GM12873 (cell line): Measurements from ENCODE around the gene IL4I1.

Experiments used
- CTCF ChIP-seq: IDR thresholded peaks from 2 replicates; pipeline ENCODE4 v1.5.1; 2012; ENCODE audit warnings: low read depth, mild to moderate bottlenecking, moderate library complexity, low read length, control low read depth; ENCODE audit not compliant: insufficient read depth; ENCODE audit errors: missing control alignments

IL4I1 gene

GRCh38 chr19:49848938-49849337, 47.7 kb downstream of the IL4I1 start:
- TF ChIP-seq CTCF, result no peak

GRCh38 chr19:49847731-49848696, 48.7 kb downstream of the IL4I1 start:
- no peak for TF ChIP-seq CTCF

GRCh38 chr19:49846408-49846807, 50.3 kb downstream of the IL4I1 start:
- no peak for TF ChIP-seq CTCF

GRCh38 chr19:49845414-49845813, 51.3 kb downstream of the IL4I1 start:
- no peak for TF ChIP-seq CTCF

GRCh38 chr19:49844138-49845095, 52.3 kb downstream of the IL4I1 start:
- no peak for TF ChIP-seq CTCF

GRCh38 chr19:49843265-49843664, 53.4 kb downstream of the IL4I1 start:
- TF ChIP-seq CTCF, result no peak
